HG03103 (cell line): ENCODE results near the gene TCTN1.
"Not testable (repeated sequence)": the region's sequence is repeated elsewhere in the genome, so short reads cannot be mapped to it uniquely, and the experiment has no call there.

ENCODE experiments used
- ATAC-seq: cut with Tn5 transposase; IDR thresholded peaks from one replicate; pipeline ENCODE4 v1.9.1; 2021; ENCODE audit warnings: low read depth; ENCODE audit not compliant: unreplicated experiment

Gene TCTN1

DNA sequence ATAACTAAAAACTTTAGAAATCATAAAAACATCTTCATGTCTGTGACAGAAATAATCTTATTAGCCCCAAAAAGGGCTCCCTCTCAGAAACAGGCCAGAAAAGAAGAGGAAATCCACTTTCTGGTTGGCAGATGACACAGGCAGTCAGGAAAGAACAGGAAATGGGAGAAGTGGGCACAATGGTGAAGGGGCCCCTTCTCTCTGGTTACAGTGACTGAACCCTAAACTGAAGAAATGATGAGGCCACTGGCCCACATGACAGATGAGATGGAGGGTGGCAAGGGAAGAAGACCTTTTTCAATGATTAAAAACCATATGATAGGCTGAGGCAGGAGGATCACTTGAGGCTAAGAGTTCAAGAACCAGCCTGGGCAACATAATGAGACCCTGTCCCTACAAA, 21.1 kb downstream of the TCTN1 start:
- ATAC-seq, result no peak

DNA sequence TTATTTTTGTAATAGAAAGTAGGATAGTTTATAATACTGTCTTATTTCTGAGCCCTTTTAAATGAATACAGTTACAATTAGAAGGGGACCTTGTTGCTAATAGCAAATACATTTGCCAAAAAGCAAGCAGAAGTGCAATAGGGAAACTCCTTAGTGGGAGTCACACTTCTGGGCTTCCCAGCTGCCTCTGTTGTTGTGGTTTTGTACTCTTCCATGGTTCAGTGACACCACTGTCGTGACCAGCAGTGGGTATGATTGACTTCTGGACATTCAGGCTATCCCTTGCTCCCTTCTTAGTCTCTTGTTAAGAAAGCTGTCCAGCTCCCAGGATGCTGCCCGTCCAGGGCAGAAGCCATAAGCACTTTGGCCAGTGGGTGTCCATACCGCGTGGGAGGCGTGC, 22.6 kb downstream of the TCTN1 start:
- no peak for ATAC-seq

DNA sequence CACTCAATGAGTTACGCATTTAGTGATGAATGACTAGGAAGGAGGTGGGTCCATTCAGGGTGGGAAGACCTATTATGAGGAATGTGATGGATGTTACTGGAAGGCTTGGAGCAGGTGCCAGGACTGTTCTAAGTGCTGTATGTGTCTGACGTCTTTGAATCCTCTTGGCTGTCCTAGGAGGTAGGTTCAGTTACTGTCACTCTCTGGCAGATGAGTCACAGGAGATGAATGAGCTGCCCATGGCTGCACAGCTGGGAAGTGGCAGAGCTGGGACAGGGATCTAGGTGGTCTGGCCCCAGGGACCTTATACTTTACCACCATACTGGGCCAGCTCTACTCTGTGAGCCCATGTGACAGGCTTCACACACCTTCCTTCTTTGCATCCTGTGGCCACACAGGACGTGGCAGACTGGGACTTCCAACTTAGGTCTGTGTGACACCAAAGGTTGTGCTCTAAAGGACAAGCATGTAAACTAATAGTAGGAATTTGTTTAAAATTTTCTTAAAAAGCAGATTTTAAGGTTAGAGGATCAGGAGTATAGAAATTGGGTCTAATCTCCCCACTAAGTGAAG, 24.0 kb downstream of the TCTN1 start:
- no peak for ATAC-seq

DNA sequence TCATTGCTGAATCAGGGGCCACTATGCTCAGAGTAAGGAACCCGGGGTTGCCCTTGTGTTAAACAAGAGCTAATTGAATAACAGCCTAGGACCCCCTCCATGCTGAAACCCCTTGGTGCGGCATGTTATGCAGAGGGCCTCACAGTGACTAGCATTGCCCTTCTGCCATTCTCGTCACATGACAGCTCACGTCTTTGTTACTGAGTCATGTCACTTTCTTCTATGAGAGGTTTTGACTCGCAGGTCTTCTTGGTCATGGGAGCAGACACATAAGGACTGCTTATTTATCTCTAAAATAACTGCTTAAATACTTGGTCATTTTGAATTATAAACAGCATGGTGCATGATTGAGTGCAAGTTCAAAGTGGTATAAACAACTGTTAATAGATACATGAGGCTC, 24.9 kb downstream of the TCTN1 start:
- no peak for ATAC-seq

DNA sequence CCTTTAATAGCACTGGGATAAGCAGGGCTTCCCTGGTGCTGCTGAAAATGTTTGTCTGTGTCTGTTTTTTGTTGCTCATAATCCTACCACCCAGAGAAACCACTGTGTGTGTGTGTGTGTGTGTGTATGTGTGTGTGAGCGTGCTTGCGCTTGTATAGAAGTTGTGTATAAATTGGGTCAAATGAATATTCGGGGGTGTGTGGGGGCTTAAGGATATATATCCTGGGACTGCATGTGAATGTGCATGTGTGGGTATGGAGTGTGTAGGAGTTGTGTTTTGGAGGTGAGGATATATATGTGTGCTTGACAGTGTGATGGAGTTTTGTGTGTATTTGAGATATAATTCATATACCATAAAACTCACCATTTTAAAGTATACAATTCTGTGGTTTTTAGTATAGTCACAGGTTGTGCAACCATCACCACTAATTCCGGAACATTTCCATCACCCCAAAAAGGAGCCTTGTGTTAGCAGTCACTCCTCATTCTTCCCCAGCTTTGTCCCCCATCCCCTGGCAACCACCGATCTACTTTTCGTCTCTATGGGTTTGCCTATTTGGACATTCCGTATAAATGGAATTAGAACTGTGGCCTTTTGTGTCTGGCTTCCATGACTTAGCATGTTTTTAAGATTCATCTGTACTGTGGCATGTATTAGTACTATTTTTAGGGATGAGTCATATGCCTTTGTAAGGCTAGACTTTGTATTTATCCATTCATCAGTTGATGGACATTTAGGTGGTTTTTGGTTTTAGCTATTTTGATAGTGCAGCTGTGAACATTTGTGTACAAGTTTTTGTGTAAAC, 25.6 kb downstream of the TCTN1 start:
- no peak for ATAC-seq

DNA sequence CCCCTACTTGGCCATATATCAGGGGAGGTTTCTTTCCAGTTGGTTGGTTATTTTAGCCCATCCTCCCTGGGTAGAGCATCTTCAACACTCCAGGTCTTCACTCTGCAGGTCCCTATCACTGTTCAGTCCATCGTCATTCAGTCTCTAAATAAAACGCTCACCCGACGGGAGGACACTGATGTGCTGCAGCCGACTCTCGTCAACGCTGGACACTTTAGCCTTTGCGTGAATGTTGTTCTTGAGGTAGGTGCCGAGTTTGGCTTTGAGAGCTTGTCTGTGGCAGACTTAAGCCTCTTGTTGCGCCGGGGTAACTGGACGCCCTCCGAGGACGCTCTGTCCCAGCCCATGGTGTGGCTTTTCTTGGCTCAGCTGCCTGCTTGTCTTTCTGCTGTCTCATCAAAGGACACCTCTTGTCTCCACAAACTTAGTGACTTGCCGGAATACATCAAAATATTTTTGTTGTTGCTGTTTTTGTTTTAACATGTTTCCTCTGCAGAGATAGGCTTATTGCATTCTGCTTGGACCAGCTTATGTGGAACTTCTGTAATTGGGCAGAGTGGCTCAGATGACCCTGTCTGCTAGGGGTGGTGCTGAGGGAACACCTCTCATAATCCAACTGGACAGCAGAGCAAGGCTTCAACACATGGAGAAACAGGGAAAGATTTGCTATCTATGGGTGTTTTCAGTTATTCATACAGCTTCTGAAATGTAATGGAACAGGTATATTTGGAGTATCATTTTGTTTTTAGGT, 26.5 kb downstream of the TCTN1 start:
- no peak for ATAC-seq

DNA sequence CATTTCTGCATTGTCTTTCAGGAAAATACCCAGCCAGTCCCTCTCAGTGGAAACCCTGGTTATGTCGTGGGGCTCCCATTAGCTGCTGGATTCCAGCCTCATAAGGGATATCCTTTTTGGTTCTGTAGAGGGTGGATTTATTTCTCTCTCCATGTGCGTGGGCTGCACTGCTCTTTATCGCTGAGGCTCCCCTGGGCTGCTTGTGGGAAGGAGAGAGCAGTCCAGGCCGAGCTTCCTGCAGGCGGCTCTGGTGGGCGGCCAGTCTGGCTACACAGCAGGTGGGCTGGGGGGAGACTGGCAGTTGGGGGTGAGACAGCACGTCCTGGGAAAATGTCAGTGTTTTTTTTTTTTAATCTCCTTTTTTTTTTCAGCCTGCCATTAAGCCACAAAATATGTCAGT, 27.6 kb downstream of the TCTN1 start:
- ATAC-seq, result no peak

DNA sequence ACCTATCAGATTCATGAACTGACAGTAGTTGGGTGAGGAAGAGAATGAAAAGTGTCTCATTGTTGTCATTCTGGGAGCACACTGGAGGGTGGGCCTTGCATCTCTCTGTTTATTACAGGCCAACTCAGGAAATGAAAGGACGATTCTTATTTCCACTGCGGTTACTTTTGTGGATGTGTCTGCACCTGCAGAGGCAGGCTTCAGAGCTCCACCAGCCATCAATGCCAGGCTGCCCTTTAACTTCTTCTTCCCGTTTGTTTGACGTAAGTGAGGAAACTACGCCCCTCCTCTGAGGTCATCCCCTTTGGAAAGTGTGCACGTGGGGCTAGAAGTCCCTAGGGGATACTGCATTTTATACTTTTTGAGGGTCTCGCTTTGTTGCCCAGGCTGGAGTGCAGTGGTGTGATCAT, 33.7 kb downstream of the TCTN1 start:
- ATAC-seq, result no peak

DNA sequence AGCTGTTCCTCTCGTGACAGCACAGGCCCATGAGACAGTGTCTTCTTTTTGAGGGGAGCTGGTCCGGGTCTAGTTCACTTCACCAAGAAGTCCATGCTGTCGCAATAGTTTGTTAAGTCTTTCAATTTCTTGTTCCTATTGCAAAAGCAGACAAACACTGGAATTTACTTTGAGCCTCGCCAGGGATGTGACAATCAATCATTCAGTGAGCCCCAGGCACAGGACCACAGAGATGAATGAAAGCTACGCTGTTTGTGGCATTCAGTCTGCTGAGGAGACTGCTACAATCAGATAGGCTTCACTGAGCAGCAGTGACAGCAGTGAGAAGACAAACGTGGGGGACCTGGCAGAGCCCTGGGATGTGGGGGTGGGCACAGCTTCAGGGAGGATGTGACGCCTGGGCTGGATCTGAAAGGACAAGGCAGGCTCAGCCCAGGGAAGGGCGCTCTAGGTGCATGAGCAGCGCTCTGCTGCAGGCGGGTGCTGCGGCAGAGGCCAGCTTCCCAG, 35.5 kb downstream of the TCTN1 start:
- no peak for ATAC-seq

DNA sequence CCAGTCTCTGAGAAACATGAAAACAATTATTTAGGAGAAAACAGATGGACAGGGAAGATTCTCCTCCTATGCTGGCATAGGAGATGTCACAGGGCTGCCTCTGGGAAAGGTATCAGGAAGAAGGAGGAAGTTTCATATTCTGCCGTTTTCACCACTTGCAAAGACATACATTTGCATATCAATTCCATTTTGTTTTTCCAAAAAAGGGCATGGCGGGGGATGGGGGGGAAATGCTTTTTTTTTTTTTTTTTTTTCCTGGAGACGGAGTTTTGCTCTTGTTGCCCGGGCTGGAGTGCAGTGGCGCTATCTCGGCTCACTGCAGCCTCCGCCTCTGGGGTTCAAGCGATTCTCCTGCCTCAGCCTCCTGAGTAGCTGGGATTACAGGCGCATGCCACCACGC, 40.3 kb downstream of the TCTN1 start:
- ATAC-seq, result not testable (repeated sequence)

DNA sequence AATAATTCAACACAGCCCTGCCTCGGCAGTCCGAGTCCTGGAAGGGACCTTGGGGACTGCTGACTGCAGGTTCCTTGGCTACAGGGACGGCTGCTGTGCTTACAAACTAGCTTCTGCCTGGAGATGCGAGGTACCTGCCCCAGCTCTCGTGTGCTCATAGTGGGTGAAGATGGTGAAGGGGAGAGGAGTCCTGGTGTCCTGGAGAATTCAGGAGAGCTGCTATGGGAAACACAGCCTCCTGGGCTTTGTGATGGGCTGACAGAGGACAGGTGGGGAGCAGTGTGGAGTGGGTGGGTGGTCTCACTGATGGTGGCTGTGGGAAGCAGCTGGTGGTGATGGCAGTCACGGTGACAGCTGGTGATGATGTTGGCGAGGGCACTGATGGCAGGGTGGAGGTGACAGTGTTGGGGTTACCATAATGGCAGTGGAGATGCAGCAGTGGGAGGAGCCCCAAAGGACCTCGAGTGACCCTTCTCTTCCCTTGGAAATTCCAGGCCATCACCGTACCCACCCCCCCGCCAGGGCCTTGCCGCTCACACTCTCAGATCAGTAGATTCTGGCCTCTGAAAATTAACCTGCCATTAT, 42.2 kb downstream of the TCTN1 start:
- ATAC-seq, result no peak

DNA sequence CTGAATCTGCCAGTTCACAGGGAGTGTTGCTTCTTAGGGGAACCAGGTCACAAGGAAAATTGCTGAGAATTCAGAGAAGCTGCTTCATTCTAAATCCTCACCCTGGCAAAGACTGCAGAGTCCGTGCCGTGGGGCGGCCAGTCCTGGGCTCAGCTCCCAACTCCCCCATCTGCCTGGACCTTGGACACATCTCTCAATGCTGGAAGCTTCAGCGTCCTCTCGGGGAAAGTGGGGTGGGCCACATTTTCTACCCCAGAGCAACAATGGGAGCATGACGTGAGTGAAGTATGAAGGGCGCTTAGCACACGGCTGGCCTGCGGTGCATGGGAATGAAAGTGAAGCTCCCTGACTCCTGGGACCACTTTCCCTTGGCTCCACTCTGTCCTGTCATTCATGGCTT, 43.8 kb downstream of the TCTN1 start:
- no peak for ATAC-seq

DNA sequence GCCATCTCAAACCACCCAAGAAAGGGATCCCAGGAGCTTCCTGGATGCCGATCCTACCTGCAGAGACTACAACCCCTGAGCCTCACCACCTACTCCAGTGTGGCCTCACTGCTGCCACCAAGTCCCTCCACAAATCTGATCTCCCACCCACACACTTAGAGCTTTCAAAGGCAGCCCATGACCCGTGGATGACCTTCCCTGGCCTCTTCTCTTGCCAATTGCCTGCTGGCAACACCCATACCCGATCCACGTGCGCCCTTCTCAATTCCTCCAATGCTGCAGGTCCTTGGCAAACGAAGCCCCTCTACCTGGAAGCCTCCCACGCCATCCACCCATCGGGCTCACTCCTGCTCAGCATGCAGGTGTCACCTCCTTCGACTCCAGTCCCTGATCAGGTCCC, 44.3 kb downstream of the TCTN1 start:
- no peak for ATAC-seq

DNA sequence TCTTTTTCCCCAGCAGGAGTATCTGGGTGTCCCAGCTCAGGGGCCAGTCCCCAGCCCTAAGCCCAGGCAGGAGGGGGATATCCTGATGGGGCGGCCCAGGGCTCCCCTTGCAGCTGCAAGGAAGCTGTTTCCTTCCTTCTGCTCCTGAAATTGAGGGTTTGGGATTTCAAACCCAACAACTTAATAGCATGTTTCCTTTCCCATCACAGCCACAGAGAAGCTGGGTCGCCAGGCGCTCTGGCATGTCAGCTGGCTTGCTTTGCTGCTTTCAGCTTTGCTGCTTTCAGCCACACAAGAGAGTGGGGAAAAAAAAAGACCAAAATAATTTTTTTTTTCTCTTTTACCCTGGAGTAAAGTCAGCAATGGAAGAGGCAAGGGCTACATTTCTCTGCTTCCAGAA, 44.9 kb downstream of the TCTN1 start:
- no peak for ATAC-seq

DNA sequence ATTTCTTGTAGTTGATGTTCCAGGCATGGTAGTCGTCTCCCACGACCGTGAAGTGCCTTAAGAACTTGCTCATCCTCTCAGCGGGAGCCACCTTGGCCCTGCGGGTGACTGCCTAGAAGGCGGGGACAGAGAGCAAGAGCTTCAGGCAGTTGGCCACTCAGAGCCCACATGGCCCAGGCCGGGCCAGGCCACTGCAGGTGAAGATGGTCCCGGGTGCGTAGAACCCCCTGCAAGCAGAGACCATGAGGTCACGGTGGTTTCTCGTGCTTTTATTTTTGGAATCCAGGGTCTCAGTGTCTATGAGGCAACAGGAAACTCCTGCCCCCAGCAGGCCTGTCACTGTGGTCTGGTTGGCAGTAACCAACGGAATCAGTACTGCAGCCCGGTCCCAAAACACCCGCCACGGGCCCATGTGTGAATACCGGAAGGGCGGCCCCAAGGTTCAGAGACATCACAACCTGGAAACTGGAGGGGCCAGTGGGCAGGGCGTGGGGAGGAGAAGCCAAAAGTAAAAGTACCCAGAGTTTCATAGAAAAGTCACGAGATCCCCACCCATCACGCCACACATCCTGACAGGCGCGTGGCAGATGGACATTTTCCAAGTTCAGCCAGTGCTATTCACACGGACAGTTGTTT, 47.5 kb downstream of the TCTN1 start:
- peak; percentile 84 for ATAC-seq

DNA sequence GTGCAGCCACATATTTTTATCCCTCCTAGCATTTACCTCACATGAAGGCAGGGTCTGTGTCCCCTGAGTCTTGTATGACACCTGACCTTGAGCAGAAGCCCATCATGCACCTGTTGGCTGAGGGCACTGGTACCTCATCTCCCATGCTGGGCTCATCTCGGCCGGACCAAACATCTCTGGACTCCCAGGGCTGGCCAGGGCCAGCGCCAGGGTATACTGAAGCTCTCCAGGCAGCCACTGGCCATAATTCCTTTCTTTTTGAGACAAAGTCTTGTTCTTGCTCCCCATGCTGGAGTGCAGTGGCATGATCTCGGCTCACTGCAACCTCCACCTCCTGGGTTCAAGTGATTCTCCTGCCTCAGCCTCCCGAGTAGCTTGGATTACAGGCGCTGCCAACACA, 53.0 kb downstream of the TCTN1 start:
- ATAC-seq, result no peak

DNA sequence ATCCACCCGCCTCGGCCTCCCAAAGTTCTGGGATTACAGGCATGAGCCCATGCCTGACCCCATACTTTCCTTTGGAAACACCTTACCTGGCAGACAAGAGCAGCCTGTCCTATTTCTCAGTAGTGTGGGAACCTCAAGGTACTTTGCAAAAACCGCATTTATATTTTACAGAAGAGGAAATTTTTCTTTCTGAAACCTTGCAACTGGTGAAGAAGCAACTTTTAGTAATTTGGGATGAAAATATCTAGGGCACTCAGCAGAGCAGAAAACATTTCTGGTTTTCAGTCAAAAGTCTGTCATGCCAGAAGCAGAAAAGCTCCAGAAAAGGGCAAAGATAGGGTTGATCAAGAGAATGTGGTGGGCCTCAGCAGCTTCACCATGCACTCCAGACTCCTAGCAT, 53.7 kb downstream of the TCTN1 start:
- ATAC-seq, result no peak

DNA sequence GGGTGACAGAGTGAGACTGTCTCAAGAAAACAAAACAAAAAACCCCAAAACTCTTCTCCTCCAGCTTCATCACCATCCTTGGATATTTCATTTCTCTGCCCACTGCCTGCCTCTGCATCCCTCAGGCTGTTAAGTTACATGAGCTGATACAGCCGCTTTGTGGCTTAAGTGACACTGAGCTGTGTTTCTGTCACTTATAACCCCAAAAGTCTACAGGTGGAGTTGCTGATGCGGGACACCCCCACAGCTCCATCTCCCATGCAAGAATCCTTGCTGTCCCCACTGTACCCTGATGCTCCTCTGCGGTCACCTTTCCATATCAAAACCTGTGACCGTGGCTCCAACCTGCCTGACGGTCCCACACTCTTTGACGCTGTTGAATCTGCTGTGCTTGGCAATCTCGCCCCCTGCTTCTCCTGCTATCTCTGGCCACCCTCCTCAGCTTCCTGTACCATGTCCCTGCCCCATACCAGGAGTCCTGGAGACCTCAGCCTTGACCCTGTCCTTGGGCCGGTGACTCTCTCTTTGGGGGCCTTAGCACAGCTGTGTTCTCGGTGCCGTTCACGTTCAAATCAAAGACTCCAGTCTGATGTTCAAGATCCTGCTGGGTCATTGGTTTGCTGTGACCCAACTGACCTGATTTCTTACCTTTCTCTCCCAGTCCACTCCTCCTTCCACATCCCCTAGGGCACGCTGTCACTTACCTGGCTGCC, 54.7 kb downstream of the TCTN1 start:
- no peak for ATAC-seq

DNA sequence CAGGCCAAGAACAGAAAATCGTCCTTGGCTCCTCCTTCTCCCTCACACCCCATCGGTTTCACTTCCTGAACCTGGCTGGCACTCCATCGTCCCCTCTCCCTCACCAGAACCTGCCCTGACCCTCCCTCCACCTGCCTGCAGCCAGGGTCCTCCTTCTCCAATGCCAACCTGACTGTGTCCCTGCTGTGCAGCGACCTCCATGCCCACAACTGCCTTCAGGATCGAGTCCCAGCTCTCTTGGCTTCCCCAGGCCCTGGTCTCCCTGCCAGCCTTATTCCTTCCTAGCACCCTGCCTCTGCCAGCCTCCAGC, 55.2 kb downstream of the TCTN1 start:
- no peak for ATAC-seq

DNA sequence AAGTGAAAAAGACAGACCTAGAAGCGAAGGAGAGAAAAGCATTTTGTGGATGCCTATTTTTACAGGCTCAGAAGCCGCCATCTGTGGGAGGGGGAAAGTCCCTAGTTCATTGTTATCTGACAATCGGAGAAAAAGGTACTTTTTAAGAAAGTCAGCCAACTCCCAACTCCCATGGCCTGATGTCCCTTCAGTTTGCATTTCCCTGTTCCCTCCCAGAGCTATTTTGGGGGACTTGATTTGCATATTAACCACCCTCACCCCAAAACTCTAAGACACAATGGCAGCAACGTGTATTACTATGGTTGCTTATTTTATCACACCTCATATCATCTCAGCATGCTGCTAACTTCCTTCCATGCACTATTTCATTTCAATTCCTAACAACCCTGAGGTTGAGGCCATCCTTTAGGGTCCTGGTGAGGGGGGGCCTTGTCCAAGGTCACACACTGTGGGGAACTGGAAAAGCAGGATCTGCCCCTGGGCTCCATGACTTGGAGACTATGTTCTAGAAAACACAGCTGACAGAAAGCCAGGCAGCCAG, 56.3 kb downstream of the TCTN1 start:
- peak; percentile 60 for ATAC-seq
